ENCODE data around the gene CDCA3.

Gene CDCA3

DNA sequence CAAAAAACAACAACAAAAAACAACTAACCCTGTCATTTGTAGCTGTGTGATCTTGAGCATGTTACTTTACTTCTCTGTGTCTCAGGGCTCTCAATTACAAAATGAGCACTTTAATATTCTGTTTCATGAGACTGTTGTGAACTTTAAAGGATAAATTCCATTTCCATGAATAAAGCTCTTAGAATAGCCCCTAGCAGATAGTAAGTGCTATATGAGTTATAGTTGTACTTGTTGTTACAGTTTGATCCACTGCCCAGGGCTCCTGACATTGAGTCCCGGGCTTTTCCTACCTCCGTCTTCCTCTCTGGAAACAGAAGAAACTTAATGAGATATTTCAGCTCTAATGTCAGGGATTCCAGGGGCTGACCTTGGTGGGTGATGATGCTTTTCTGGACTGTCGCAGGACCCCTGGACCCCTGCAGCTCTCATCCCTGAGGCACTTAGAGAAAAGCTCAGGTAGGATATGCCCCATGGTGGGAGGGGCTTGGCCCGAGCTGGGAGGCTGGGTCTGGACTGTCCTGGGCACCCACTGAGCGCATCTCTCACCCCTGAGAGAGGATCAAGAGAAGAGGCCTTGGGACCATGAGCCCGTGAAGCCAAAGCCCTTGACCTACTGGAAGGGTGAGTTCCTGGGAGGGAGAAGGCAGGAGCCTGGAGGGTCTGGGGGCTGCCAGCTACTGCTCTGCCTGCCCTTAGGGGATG is 17.7 kb downstream of the CDCA3 start:
- Histone ChIP-seq H3K9ac (no peak overlapping the region), H3K27ac (no peak overlapping the region), H3K79me2 (no peaks in the 10 kb centered on the region), H3K4me2 (ENCODE audit: low read length) (no peak overlapping the region), H3K4me3 (ENCODE audit: low read depth, low read length) (no peak overlapping the region), H3K27me3 (ENCODE audit: control insufficient read depth, insufficient read depth, low read length) (no peaks in the 10 kb centered on the region), H3K9me3 (ENCODE audit: control insufficient read depth, low read length) (no peaks in the 10 kb centered on the region), H3K36me3 (ENCODE audit: control insufficient read depth, insufficient read depth, low read length) (no peaks in the 10 kb centered on the region), H2AFZ (no peak overlapping the region), H3K4me1 (peaks cover 3% of the 10 kb centered on the region)
- TF ChIP-seq, protein P1, sequence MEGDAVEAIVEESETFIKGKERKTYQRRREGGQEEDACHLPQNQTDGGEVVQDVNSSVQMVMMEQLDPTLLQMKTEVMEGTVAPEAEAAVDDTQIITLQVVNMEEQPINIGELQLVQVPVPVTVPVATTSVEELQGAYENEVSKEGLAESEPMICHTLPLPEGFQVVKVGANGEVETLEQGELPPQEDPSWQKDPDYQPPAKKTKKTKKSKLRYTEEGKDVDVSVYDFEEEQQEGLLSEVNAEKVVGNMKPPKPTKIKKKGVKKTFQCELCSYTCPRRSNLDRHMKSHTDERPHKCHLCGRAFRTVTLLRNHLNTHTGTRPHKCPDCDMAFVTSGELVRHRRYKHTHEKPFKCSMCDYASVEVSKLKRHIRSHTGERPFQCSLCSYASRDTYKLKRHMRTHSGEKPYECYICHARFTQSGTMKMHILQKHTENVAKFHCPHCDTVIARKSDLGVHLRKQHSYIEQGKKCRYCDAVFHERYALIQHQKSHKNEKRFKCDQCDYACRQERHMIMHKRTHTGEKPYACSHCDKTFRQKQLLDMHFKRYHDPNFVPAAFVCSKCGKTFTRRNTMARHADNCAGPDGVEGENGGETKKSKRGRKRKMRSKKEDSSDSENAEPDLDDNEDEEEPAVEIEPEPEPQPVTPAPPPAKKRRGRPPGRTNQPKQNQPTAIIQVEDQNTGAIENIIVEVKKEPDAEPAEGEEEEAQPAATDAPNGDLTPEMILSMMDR (IDR thresholded peaks at IDR 0.05), result no peak

GRCh38 chr12:6832125-6832524 is 19.0 kb downstream of the CDCA3 start:
- H2AFZ ChIP-seq, result no peak overlapping the region
- no peaks in the 10 kb centered on the region for H3K27me3 ChIP-seq (ENCODE audit: control insufficient read depth, insufficient read depth, low read length)
- H3K27ac ChIP-seq, result no peak overlapping the region
- H3K9me3 ChIP-seq (ENCODE audit: control insufficient read depth, low read length), result no peaks in the 10 kb centered on the region
- no peak overlapping the region for H3K9ac ChIP-seq
- H3K79me2 ChIP-seq, result no peaks in the 10 kb centered on the region
- no peaks in the 10 kb centered on the region for H3K36me3 ChIP-seq (ENCODE audit: control insufficient read depth, insufficient read depth, low read length)
- H3K4me2 ChIP-seq (ENCODE audit: low read length), result no peak overlapping the region
- H3K4me1 ChIP-seq, result peaks cover 7% of the 10 kb centered on the region
- TF ChIP-seq, protein P1 (IDR thresholded peaks at IDR 0.05), result no peak
- no peak overlapping the region for H3K4me3 ChIP-seq (ENCODE audit: low read depth, low read length)

DNA sequence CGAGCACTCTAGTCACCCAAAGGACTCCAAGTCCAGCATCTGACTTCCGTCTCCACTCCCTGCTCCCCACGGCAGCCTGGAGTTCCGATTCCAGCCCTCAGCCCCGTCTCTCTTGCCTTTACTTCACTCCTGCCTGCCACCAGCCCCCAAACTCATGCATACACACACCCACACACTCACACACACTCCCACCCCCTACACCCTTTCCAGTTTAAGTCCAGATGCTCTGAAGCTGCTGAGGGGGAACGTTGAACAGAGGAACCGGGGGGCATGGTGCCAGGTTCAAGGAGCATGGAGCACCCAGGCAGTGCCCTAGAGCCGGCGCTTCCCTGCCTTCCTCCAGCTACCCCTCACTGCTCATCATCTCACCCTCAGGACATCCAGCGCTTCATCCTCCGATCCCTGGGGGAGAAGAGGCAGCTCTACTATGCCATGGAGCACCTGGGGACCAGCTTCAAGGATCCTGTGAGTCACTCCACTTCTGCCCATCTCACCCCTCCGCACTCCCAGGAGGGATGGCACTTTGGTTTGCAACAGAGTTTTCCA is 19.6 kb downstream of the CDCA3 start:
- Histone ChIP-seq H3K4me2 (ENCODE audit: low read length) (no peak overlapping the region), H3K36me3 (ENCODE audit: control insufficient read depth, insufficient read depth, low read length) (no peaks in the 10 kb centered on the region), H3K4me3 (ENCODE audit: low read depth, low read length) (no peak overlapping the region), H3K79me2 (no peaks in the 10 kb centered on the region), H2AFZ (no peak overlapping the region), H3K27ac (no peak overlapping the region), H3K4me1 (peaks cover 11% of the 10 kb centered on the region), H3K9me3 (ENCODE audit: control insufficient read depth, low read length) (no peaks in the 10 kb centered on the region), H3K9ac (no peak overlapping the region), H3K27me3 (ENCODE audit: control insufficient read depth, insufficient read depth, low read length) (no peaks in the 10 kb centered on the region)
- TF ChIP-seq, protein P1 (IDR thresholded peaks at IDR 0.05), result no peak

DNA sequence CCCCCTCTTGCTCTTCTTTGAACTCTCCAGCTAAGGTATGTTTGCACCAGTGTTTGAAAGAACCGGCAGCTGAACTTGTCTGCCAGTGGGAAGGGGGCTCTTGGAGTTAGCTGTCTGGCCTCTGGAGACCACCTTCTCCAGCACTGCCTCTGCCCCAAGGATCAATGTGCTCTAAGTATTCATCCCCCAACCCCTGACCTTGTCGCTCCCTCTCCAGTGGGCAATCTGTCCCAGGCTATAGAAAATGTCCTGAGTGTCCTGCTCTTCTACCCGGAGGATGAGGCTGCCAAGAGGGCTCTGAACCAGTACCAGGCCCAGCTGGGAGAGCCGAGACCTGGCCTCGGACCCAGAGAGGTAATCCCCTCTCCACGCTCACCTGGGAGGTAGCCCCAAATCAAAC is 20.1 kb downstream of the CDCA3 start:
- Histone ChIP-seq H3K4me1 (peaks cover 11% of the 10 kb centered on the region), H3K4me3 (ENCODE audit: low read depth, low read length) (no peak overlapping the region), H3K4me2 (ENCODE audit: low read length) (no peak overlapping the region), H3K36me3 (ENCODE audit: control insufficient read depth, insufficient read depth, low read length) (no peaks in the 10 kb centered on the region), H3K27me3 (ENCODE audit: control insufficient read depth, insufficient read depth, low read length) (no peaks in the 10 kb centered on the region), H3K79me2 (no peaks in the 10 kb centered on the region), H2AFZ (no peak overlapping the region), H3K9ac (no peak overlapping the region), H3K27ac (no peak overlapping the region), H3K9me3 (ENCODE audit: control insufficient read depth, low read length) (no peaks in the 10 kb centered on the region)
- TF ChIP-seq, protein P1 (IDR thresholded peaks at IDR 0.05), result no peak
